Small intestine (tissue), 7 donors: ENCODE measurements around the gene TMEM38A. TPM values are rescaled to one million over a fixed set of nuclear protein-coding genes. Genes with fewer than 3 reads are reported as not detected.
"Not testable (repeated sequence)": the region's sequence is repeated elsewhere in the genome, so short reads cannot be mapped to it uniquely, and the experiment has no call there.

ENCODE experiments used
- DNase-seq, 2 donors: peaks; one replicate each; pipeline versions ENCODE4 v3.0.0 to v3.0.0-alpha.2; 2013
- FAIRE-seq: peaks from 2 replicates; lab custom pipeline; 2012; peaks lifted over from hg19 to GRCh38; lab: Jason Lieb, UNC
- H3K27ac ChIP-seq, 3 donors: one replicate each; pipeline ENCODE4 v1.5.1; 2013; ENCODE audit warnings: low read length in 2 of 3, mild to moderate bottlenecking in 2 of 3, control low read depth in 1 of 3, inconsistent platforms in 1 of 3, low read depth in 1 of 3, moderate library complexity in 1 of 3
- H3K27me3 ChIP-seq, 3 donors: one replicate each; pipeline ENCODE4 v1.6.1; 2013; ENCODE audit warnings: low read length in 3 of 3, inconsistent platforms in 1 of 3; ENCODE audit not compliant: control insufficient read depth in 3 of 3, insufficient read depth in 3 of 3
- H3K36me3 ChIP-seq, 3 donors: one replicate each; pipeline ENCODE4 v1.6.1; 2013; ENCODE audit warnings: low read length in 3 of 3, inconsistent platforms in 1 of 3, low read depth in 1 of 3, mild to moderate bottlenecking in 1 of 3, moderate library complexity in 1 of 3; ENCODE audit not compliant: control insufficient read depth in 3 of 3, insufficient read depth in 2 of 3
- H3K4me1 ChIP-seq, 3 donors: one replicate each; pipeline ENCODE4 v1.6.1; 2013; ENCODE audit warnings: low read length in 2 of 3, inconsistent platforms in 1 of 3, low read depth in 1 of 3, mild to moderate bottlenecking in 1 of 3, moderate library complexity in 1 of 3; ENCODE audit not compliant: control insufficient read depth in 3 of 3, insufficient read depth in 2 of 3
- H3K4me3 ChIP-seq, 3 donors: one replicate each; pipeline ENCODE4 v1.5.1; 2013; ENCODE audit warnings: low read length in 3 of 3, control low read depth in 1 of 3, inconsistent platforms in 1 of 3, low read depth in 1 of 3, mild to moderate bottlenecking in 1 of 3, moderate library complexity in 1 of 3
- H3K9me3 ChIP-seq, 2 donors: one replicate each; pipeline ENCODE4 v1.6.1; 2013; ENCODE audit warnings: low read depth in 1 of 2, low read length in 1 of 2; ENCODE audit not compliant: control insufficient read depth in 2 of 2, insufficient read depth in 1 of 2
- WGBS, 3 donors: extraction: QIAGEN DNeasy Blood & Tissue Kit; methylation state at CpG; one replicate each; pipeline ENCODE4 v1.1.7; 2013; 5-methylcytosine and 5-hydroxymethylcytosine counted together
- polyA plus RNA-seq, 4 donors: library from polyadenylated mRNA; stranded (reverse) in 3 of 4; unstranded in 1 of 4; fragments of 200-250 nt in 3 of 4; fragments of 120-200 nt in 1 of 4; gene quantifications; one replicate each; pipeline versions ENCODE4 v1.2.1 to v1.2.3, GENCODE V29; 2013
- donor health status: healthy with polysubstance abuse.
- donor health status: control.
- donor health status: control.
- donor health status: Bipolar disorder and iron deficiency.
- donor health status: healthy.

The TMEM38A gene
- polyA plus RNA-seq, 4 donors = 2.1 to 3.6 (median 3.1) TPM

DNA sequence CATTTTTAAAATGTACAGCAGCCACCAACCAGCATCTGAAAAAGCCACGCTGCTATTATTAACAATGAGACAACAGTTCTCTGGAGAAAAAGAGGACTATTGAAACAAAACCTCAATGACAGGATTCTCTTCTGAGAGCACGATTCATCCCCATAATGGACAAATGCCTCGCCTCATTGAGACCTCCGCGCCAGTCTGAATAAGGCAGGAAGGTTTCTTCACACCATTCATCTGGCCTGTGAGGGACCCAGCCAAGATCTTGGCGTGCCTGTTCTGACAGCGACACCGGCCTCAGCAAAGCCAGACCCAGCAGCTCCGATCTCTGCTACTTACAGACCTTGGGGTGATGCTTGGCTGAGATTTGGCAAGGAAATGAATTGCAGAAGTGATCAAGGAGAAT is 15.8 kb upstream of the TMEM38A start:
- WGBS, 3 donors = 93 to 98% (median 98%) methylated on average over 9 of the region's 9 CpGs
- Histone ChIP-seq H3K4me1 (no peaks in the 10 kb centered on the region), H3K27me3 (no peaks in the 10 kb centered on the region), H3K27ac (no peak overlapping the region), H3K36me3 (peaks cover 15 to 69% (median 20%) of the 10 kb centered on the region in 3 donors), H3K4me3 (no peak overlapping the region), H3K9me3 (peaks cover 0 to 3% of the 10 kb centered on the region in 2 donors)
- DNase-seq (no peak), FAIRE-seq (no peak)

DNA sequence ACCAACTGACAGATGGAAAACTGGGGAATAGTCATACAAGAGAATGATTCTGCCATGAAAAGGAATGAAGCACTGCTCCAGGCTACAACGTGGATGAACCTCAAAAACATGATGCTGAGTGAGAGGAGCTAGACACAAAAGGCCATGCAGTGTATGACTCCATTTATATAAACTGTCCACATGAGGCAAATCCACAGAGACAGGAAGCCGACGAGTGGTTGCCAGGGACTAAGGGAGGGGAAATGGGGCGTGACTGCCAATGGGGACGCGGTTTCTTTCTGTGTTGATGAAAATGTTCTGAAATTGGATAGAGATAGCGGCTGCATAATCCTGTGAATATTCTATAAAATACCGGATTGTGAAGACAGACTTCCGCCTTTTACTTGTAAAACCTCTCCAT is 11.2 kb upstream of the TMEM38A start:
- DNase-seq (no peak), FAIRE-seq (no peak)
- H3K27me3 ChIP-seq = no peaks in the 10 kb centered on the region
- H3K4me1 ChIP-seq = no peaks in the 10 kb centered on the region
- WGBS, 3 donors = 70 to 85% (median 85%) methylated on average over 9 of the region's 9 CpGs
- no peaks in the 10 kb centered on the region for H3K9me3 ChIP-seq
- H3K36me3 ChIP-seq = peaks cover 15 to 73% (median 23%) of the 10 kb centered on the region in 3 donors
- no peak overlapping the region for H3K4me3 ChIP-seq
- no peak overlapping the region for H3K27ac ChIP-seq

DNA sequence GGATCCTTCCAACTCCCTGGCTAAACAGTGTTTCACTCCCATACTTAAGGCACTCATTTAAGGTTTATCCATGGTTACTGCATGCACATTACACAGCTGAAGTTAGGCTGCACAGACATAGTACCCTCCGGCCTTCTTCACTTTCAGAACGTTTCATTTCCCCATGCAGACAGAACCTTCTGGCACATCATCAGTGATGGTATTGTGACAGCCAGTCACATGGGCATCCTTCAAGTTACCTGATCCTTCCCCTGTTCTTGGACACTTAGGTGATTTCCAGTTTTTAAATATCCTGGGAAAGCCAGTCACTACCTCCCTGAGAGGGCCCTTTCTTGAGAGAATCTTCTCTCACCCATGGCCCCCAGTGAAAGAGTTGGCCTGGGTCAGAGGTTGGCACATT is 10.1 kb upstream of the TMEM38A start:
- no peak for FAIRE-seq
- no peak for DNase-seq
- no peak overlapping the region for H3K27ac ChIP-seq
- peaks cover 12 to 71% (median 24%) of the 10 kb centered on the region in 3 donors for H3K36me3 ChIP-seq
- H3K9me3 ChIP-seq = no peaks in the 10 kb centered on the region
- whole genome bisulfite sequencing, 3 donors = 74 to 87% (median 84%) methylated on average over 2 of the region's 2 CpGs
- H3K4me3 ChIP-seq = no peak overlapping the region
- H3K27me3 ChIP-seq = no peaks in the 10 kb centered on the region
- H3K4me1 ChIP-seq = no peaks in the 10 kb centered on the region

DNA sequence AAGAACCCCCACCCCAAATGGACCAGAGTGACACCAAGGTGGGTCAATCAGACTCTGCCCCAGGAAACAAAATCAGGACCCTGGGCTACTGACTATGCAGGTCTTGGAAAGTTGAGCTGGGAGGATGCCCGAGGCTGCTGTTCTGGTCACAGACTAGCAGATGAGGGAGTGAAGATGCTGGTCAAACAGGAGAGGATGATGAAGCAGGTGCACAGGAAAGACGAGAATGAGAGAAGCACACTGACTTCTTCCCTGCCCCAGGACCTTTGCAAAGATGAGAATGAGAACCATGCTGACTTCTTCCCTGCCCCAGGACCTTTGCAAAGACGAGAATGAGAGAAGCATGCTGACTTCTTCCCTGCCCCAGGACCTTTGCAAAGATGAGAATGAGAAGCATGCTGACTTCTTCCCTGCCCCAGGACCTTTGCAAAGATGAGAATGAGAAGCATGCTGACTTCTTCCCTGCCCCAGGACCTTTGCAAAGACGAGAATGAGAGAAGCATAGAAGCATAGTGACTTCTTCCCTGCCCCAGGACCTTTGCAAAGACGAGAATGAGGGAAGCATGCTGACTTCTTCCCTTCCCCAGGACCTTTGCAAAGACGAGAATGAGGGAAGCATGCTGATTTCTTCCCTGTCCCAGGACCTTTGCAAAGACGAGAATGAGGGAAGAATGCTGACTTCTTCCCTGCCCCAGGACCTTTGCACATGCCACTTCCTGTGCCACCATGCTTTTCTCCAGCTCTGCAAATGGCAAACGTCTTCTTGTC is 9.3 kb upstream of the TMEM38A start:
- H3K36me3 ChIP-seq = peaks cover 12 to 77% (median 24%) of the 10 kb centered on the region in 3 donors

DNA sequence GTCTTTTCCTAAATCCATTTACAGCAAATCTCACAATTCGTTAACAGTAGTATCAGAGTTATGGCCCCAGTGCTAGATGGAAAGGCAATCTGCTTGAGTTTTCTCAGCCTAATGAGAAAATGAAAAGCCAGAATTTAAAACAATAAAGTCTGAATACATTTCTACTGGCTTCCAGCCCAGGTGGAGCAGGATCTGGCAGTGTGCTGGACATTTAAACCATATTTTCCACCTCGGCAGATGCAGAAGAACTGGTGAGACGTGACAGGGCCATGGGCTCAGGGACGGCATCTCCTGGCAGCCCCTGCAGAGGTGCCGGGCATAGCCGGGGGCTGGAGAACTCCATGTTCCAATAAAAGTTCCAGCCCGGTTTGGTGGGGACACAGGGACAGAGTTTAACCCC is 8.1 kb upstream of the TMEM38A start:
- Histone ChIP-seq H3K9me3 (no peaks in the 10 kb centered on the region), H3K4me3 (no peak overlapping the region), H3K27ac (no peak overlapping the region), H3K27me3 (no peaks in the 10 kb centered on the region), H3K4me1 (no peaks in the 10 kb centered on the region), H3K36me3 (peaks cover 11 to 79% (median 21%) of the 10 kb centered on the region in 3 donors)
- FAIRE-seq = no peak
- 78 to 87% (median 85%) methylated on average over 7 of the region's 7 CpGs for WGBS, 3 donors
- no peak for DNase-seq

More for the DNA sequence above, 9.3 kb upstream of the TMEM38A start:
- not testable (repeated sequence) for H3K27ac ChIP-seq, FAIRE-seq, H3K27me3 ChIP-seq, DNase-seq, H3K4me3 ChIP-seq, H3K9me3 ChIP-seq, H3K4me1 ChIP-seq
- 90 to 92% (median 91%) methylated on average over 8 of the region's 8 CpGs for WGBS, 3 donors

DNA sequence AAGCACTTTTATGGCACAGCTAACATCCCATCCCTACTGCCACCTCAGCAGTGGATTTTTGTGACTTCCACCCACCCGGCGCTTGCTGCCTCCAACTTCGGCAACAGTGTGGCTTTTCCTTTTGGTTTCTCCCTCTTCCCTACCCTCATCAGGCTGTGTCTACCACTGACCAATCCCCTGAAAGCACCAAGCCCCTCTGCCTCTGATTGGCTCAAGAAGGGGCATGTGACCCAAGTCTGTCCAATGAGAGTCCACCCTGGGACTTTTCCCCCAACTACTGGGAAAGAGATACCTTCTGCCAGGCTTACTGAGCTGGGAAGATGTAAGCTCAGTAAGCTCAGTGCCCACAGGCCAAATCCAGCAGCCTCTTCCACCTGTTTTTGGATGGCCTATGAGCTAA is 6.8 kb upstream of the TMEM38A start:
- DNase-seq (no peak), FAIRE-seq (no peak)
- Histone ChIP-seq H3K9me3 (no peaks in the 10 kb centered on the region), H3K4me1 (no peaks in the 10 kb centered on the region), H3K4me3 (no peak overlapping the region), H3K27me3 (no peaks in the 10 kb centered on the region), H3K36me3 (peaks cover 13 to 84% (median 20%) of the 10 kb centered on the region in 3 donors), H3K27ac (no peak overlapping the region)
- 87 to 100% (median 89%) methylated on average over 3 of the region's 3 CpGs for WGBS, 3 donors

DNA sequence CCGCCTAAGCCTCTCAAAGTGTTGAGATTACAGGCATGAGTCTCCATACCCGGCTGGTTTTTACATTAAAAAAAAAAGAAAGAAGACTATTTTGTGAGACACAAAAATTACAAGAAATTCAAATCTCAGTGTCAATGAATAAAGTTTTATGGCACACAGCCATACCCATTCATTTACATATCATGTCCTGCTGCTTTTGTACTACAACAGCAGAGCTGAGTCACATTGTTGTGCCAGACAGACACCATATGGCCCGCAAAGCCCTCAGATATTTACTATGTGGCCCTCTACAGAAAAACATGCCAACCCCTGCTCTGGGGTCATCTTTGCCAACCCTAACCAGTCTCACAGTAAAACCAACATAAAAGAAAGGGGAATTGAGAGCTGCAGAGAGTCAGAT is 6.3 kb upstream of the TMEM38A start:
- H3K9me3 ChIP-seq = no peaks in the 10 kb centered on the region
- H3K36me3 ChIP-seq = peaks cover 13 to 83% (median 19%) of the 10 kb centered on the region in 3 donors
- no peak overlapping the region for H3K27ac ChIP-seq
- 90 to 99% (median 92%) methylated on average over 3 of the region's 3 CpGs for WGBS, 3 donors
- no peaks in the 10 kb centered on the region for H3K4me1 ChIP-seq
- no peak for FAIRE-seq
- DNase-seq = no peak
- H3K4me3 ChIP-seq = no peak overlapping the region
- no peaks in the 10 kb centered on the region for H3K27me3 ChIP-seq

DNA sequence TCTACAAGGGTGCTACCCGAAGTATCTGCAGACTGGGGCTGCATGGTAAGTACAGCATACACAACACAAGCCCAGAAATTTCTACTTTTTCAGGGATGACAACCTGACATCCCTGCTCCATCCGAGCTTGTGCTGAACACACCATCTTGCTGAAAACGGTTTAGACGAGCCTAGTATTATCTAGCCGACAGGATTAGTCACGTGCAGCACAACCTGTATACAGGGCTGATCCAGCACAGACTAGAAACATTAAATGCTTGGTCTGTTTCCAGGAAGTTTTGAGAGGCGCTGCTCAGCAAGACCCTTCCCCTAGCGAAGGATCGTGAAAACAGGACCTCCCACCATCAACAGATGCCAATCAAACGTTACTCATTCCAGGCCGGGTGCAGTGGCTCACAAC is 5.2 kb upstream of the TMEM38A start:
- DNase-seq (no peak), FAIRE-seq (no peak)
- Histone ChIP-seq H3K4me3 (no peak overlapping the region), H3K9me3 (no peaks in the 10 kb centered on the region), H3K4me1 (no peaks in the 10 kb centered on the region), H3K27me3 (no peaks in the 10 kb centered on the region), H3K27ac (no peak overlapping the region), H3K36me3 (peaks cover 13 to 75% (median 19%) of the 10 kb centered on the region in 3 donors)
- 79 to 89% (median 85%) methylated on average over 11 of the region's 11 CpGs for WGBS, 3 donors
